HCT116 (cell line): ENCODE data around the gene ZBTB12.

Experiments used
- CTCF ChIP-seq, 3 experiments: fragments of 200-600 bp in 1 of 3; sonication (generic) in 1 of 3; IDR thresholded peaks in 2 of 3; conservative IDR thresholded peaks in 1 of 3; 2 replicates each; pipeline ENCODE4 v1.5.1; 2012 to 2017; ENCODE audit warnings: low read depth in 2 of 3, low read length in 2 of 3, antibody characterized with exemption in 1 of 3, borderline replicate concordance in 1 of 3, control low read depth in 1 of 3, mild to moderate bottlenecking in 1 of 3, mixed read lengths in 1 of 3, mixed run types in 1 of 3, moderate library complexity in 1 of 3; ENCODE audit not compliant: insufficient read depth in 1 of 3
- EGR1 ChIP-seq: IDR thresholded peaks from 2 replicates; pipeline ENCODE4 v1.6.1; 2012; ENCODE audit warnings: low read depth
- ELF1 ChIP-seq: IDR thresholded peaks from 2 replicates; pipeline ENCODE4 v1.6.1; 2012; ENCODE audit warnings: low read depth, borderline replicate concordance
- EZH2 ChIP-seq: fragments of 200-600 bp; sonication (generic); IDR thresholded peaks from 2 replicates; pipeline ENCODE4 v1.6.1; 2017; ENCODE audit warnings: antibody characterized with exemption, mixed run types
- JUND ChIP-seq: IDR thresholded peaks from 2 replicates; pipeline ENCODE4 v1.6.1; 2012
- POLR2A ChIP-seq: IDR thresholded peaks from 2 replicates; pipeline ENCODE4 v1.7.0; 2011; ENCODE audit warnings: borderline replicate concordance; ENCODE audit not compliant: insufficient read depth, insufficient read length; ENCODE audit errors: extremely low read depth
- POLR2AphosphoS5 ChIP-seq: IDR thresholded peaks from 2 replicates; pipeline ENCODE4 v1.6.1; 2011; ENCODE audit warnings: mild to moderate bottlenecking, low read depth, low read length, moderate library complexity
- RAD21 ChIP-seq: IDR thresholded peaks from 2 replicates; pipeline ENCODE4 v1.6.1; 2012; ENCODE audit warnings: low read depth, mild to moderate bottlenecking
- REST ChIP-seq: IDR thresholded peaks from 2 replicates; pipeline ENCODE4 v1.6.1; 2012; ENCODE audit warnings: low read depth
- SIN3A ChIP-seq: IDR thresholded peaks from 2 replicates; pipeline ENCODE4 v1.6.1; 2012; ENCODE audit warnings: low read depth
- SRF ChIP-seq: IDR thresholded peaks from 2 replicates; pipeline ENCODE4 v1.6.1; 2012; ENCODE audit warnings: low read depth
- TCF7L2 ChIP-seq: IDR thresholded peaks from 2 replicates; pipeline ENCODE4 v1.7.0; 2011; ENCODE audit warnings: borderline replicate concordance, inconsistent platforms; ENCODE audit not compliant: insufficient read depth, insufficient read length; ENCODE audit errors: extremely low read depth
- ZFX ChIP-seq: fragments of 450-650 bp; IDR thresholded peaks from 2 replicates; pipeline ENCODE4 v1.6.1; 2017
- TF ChIP-seq, protein P1 (sequence below): IDR thresholded peaks from 2 replicates; pipeline ENCODE4 v1.6.1; 2011; ENCODE audit warnings: mild to moderate bottlenecking, low read length, moderate library complexity; ENCODE audit not compliant: insufficient replicate concordance; ENCODE audit errors: extremely low read depth

DNA sequence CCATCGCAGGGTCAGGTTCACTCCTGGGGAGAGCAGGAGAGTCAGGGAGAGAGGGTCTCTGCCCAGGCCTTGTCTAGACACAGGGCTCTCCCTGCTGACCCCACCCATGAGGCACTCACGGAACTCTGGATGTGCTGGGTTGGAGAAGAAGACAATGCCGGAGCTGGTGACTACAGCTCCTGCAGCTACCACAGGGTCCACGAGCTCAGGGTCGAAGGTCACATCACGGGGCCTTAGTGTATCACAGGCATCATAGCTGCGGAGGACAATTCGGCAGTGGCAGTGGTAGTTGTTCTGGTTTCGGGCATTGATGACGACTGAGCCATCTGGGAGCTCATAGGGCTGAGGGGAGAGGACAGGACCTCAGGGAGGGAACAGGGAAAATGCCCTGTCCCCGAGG lies 42.0 kb downstream of the ZBTB12 start:
- TF ChIP-seq EZH2 (no peak), CTCF (IDR thresholded peaks at IDR 0.05 in 2 of 3, conservative IDR thresholded peaks at IDR 0.05 in 1 of 3; ENCODE audit: borderline replicate concordance in 1 of 3, insufficient read depth in 1 of 3, low read depth in 2 of 3, low read length in 2 of 3) (no peak), REST (no peak), SRF (no peak), TCF7L2 (no peak), POLR2A (no peak), POLR2AphosphoS5 (no peak), EGR1 (no peak), ELF1 (no peak), JUND (no peak), ZFX (no peak), SIN3A (no peak), RAD21 (no peak)
- TF ChIP-seq, protein P1, sequence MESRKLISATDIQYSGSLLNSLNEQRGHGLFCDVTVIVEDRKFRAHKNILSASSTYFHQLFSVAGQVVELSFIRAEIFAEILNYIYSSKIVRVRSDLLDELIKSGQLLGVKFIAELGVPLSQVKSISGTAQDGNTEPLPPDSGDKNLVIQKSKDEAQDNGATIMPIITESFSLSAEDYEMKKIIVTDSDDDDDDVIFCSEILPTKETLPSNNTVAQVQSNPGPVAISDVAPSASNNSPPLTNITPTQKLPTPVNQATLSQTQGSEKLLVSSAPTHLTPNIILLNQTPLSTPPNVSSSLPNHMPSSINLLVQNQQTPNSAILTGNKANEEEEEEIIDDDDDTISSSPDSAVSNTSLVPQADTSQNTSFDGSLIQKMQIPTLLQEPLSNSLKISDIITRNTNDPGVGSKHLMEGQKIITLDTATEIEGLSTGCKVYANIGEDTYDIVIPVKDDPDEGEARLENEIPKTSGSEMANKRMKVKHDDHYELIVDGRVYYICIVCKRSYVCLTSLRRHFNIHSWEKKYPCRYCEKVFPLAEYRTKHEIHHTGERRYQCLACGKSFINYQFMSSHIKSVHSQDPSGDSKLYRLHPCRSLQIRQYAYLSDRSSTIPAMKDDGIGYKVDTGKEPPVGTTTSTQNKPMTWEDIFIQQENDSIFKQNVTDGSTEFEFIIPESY = no peak
